Endothelial cell of hepatic sinusoid (primary cell): Measurements from ENCODE around the gene TMED10.

ENCODE experiments used
- in situ Hi-C: cut with HindIII; loops from 2 replicates; pipeline ENCODE4 v1.10.0; 2017; ENCODE audit warnings: low sequenced_read_pairs

The TMED10 gene

DNA sequence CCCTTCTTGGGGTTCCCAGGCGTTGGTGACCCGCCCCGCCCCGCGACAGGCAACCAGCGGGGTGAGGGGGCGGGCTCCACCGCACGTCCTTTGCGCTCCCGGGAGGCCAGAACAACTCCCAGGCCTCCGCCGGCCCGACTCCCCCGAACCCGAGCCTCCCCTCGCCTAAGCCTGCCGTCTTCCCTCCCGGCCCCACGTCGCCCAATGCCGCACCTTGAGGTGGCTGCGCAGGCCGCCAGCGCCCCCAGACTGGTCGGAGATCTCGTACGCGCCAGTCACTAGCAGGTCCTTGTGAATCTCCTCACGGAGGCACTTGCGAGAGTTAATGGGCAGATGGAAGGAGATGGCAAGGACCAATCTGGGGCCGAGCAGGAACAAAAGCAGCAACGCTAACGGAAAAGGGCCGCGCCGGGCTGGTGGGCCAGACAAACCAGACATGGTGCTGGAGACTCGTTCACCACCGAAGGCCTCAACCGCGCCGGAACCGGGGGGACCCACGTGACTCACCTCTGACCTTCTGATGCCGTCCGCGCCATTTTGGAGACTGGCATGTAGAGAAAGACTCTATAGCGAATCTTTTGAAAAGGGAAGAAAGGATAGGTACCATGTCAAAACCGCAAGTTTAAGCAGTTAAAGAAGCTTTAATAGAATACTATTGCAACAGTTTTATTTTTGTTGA, at the start of gene TMED10:
Gene TMED10 (minus strand): TSS at position 471 of the 679 bp plus-strand sequence. CDS start 33 bp downstream, at position 438.
- in situ Hi-C loops = no loop called here

DNA sequence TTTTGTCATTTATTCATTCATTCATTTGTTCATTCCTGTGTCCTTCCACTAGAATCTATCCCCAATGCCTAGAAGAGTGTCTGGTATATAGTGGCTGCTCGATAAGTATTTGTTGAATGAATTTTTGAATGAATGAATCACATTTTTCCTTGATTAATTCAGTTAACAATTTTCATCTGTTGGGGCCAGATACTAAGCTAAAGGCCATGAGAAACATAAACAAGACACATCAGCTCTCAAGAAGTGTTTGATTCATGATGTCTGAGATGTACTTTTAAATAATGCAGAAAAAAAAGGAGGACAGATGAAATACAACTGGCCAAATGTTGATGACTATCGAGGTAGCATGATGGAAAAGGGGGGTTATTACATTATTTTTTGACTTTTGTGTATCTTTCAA, 48.1 kb upstream of the TMED10 start:
- in situ Hi-C loops = loop anchor here (5.0 kb wide), 1 partner anchor 68 kb away; no protein-coding TSS in a partner anchor

DNA sequence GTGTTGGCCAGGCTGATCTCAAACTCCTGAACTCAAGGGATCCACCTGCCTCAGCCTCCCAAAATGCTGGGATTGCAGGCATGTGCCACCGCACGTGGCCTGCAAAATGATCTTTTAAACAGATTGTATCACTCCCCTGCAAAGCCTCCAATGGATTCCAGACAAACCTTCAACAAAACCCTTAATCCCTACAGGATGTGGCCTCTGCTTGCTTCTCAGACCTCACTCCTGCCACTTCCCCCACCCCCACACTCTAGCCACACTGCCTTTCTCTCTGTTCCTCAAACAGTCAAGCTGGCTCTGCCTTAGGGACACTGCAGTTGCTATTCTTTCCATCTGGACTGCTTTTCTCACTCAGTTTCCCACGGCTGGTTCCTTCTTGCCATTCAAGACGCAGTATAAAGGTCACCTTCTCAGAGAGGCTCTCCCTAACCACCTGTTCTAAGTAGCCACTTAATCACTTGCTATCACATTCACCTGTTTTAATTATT, 47.3 kb upstream of the TMED10 start:
- in situ Hi-C loops = loop anchor here (5.0 kb wide), 1 partner anchor 69 kb away; no protein-coding TSS in a partner anchor

DNA sequence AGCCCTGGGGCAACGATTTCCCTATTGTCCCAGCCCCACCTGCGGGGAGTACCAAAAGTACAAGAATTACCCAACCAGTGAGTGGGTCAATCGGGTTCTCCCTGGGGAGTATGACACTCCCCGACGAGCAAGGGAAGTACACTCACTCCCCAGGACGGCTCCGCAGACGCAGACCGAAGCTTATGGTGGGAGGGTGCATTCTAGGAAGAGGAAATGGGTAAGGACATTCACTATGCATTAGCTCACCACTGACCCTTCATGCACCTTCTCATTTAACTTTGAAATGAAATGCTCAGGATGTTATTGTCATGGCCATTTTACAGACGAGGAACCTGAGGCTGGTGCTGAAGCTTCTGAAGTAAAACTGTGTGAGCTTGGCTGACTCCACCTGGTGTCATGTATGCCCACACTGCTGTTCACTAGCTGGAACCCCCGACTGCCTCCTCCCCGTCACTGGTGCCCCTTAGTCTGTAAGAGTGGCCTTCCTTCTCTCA, 45.8 kb upstream of the TMED10 start:
- in situ Hi-C loops = loop anchor here (5.0 kb wide), 1 partner anchor 70 kb away; no protein-coding TSS in a partner anchor

DNA sequence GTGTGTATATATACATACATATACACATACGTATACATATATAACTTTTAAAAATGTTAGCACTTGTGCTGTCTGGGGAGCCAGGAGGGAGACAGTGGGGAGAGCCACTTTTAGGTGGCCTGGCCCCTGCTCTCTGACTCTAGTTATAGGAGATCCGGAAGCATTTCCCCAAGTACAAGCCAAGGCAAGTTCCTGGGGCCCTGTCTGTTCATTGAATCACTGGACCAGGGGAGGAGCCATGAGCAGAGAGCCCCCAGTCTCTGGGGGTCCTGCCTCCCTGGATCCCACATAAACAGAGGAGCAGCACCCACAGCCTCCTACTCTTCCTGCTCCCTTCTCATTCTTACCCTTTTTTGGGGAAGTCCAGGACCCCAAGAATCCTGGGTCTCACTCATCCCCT, 45.4 kb upstream of the TMED10 start:
- in situ Hi-C loops = loop anchor here (5.0 kb wide), 1 partner anchor 71 kb away; no protein-coding TSS in a partner anchor

DNA sequence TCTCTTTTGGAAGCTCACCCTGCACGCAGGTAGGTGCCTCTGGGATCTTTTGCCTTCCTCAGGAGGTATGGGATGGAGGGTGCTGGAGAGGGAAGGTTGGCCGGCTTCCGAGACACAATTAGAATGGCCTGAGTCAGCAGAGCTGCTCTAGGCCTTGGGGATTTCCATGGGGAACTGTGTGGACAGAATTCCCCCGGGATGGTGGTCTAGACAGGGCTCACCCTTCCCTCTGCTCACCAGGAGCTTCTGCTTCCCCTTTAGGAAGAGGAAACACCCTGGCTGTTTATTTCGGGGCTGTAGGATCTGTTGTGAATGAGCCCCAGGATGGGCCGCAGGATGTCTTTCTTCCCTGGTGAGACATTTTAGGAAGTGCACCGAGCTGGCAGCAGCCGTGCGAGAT, 43.7 kb upstream of the TMED10 start:
- in situ Hi-C loops = loop anchor here (5.0 kb wide), 1 partner anchor 72 kb away; no protein-coding TSS in a partner anchor

DNA sequence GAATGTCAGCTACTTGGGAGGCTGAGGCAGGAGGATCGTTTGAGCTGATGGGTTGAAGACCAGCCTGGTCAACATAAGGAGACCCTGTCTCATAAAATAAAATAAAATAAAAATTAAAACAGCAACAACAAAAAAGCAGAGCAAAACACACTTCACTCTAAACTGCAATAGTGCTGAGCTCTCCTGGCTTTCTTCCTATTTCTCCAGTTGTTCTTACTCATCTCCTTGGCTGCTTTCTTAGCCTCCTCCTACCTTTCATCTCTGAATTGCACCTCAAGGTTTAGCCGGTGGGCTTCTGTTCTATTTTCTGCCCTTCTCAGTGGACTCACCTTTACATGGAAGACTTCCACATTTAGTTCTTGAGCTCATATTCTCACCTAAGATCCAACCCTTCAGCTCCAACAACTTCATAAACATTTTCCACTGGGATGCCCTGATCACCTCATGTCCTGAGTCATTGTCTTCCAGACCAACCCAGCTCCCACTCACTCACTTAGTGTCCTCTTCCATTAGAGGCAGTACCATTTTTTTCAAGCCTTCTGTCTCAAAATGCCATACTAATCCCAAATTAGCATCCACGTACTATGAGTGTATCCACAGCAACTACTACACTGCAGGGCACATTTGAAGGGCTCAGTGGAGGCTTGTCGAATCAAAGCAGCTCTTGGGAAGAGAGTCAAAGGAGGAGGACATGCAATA, 41.2 kb upstream of the TMED10 start:
- in situ Hi-C loops = no loop called here

DNA sequence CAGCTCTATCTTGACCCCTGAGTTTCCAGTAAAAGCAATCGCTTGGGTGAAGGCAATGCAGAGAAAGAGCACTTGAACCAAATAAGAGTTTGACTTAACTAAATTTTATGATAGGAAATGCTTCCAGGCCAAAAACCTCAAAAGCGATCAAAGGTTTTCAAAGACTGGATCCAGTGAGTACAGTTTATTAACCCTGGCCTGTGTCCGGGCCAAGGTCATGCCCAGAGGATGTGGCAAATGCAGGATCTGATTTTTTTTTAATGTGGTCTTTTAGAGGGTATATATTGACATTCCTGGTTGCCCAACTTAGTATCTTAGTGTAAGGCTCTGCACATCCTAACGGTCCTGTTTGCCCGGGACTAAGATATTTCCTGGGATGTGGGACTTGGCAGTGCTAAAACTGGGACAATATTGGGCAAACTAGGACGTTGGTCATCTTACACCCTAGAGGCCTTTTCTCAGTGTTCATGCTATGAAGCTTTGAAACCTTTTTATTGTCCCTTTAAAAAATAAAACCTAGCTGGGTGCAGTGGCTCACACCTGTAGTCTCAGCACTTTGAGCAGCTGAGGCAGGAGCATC, 40.1 kb upstream of the TMED10 start:
- in situ Hi-C loops = no loop called here

DNA sequence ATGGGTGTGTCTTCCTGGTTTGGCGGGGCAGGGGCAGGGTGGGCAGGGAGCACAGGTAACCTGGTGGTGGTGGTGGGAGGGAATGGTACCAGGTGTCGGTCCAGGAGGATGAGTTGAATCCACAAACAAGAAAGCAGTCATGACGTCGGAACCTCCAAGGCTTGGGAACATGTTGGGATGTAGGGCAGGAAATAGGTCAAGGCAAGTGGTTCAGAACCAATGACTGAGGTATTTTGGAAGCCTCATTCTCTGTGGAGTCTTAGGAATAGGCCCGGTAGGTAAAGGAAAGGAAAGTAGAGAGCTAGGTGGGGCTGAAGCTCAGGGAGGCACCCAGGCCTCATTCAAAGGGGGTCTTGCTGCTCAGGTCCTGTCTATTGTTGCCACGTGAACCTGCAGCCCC, 39.1 kb upstream of the TMED10 start:
- in situ Hi-C loops = no loop called here

DNA sequence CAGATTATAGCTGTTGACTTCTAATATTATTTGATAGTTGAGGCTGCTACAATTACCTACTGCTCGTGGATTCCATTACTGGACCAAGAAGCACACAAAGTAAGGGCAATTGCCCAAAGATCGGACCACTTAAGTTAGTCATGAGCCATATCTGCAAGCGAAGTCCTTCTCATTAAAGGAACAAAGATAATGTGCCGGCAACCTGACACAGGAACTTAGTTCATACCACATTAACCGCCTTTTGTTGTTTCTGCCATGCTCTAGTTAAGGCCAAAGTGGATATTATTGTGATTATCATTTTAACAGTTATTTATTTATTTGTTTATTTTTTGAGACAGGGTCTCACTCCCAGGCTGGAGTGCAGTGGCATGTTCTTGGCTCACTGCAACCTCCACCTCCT, 38.1 kb upstream of the TMED10 start:
- in situ Hi-C loops = no loop called here

DNA sequence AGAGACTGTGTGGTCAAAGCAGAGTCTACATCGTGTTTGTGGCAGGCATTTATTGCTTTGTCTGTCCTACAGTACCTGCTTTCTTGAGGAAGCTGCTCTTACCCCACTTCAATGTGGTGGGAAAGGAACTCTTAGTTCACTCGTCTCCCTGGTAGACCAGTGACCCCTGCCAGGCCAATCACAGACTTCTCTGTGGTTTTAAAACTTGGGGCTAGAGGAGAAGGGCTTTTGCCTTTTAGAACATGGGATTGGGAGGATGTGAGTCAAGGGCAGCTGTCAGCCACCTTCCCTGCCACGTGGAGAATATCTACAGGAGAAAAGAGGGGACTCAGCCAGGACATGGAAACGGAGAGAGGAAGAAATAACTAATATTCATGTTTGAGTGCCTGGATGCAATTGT, 36.8 kb upstream of the TMED10 start:
- in situ Hi-C loops = no loop called here

DNA sequence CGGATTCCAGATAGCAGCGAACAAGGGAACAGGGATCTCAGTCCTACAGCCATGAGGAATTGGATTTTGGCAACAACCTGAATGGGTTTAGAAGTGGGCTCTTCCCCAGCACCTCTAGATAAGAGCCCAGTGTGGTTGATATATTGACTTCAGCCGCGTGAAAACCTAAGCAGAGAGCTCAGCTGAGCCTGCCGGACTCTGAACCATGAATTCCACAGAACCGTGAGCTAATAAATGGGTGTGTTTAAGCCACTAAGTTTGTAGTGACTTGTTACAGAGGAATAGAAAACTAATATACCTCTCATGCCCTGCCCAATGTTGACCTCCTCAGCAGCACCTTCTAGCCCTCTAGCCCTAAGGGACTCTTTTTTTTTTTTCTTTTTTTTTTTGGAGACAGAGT, 32.4 kb upstream of the TMED10 start:
- in situ Hi-C loops = no loop called here

DNA sequence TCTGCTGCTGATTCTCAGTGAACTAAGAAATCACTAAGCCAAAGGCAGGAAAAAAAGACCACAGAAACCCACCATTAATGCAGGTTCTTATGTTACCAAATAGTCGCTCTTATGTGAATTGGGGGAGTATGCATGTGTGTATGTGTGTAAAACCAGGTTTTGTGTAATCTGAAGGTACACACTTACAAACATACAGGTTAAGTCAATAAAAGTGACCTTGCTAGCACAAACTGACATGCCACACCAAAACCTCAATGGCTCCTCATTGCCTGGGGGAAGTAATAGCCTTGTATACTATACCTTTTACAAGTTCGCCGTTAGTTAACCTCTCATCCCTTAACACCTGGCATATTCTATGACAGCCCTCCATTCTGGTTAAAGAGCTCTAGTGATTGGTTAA, 29.8 kb upstream of the TMED10 start:
- in situ Hi-C loops = no loop called here

DNA sequence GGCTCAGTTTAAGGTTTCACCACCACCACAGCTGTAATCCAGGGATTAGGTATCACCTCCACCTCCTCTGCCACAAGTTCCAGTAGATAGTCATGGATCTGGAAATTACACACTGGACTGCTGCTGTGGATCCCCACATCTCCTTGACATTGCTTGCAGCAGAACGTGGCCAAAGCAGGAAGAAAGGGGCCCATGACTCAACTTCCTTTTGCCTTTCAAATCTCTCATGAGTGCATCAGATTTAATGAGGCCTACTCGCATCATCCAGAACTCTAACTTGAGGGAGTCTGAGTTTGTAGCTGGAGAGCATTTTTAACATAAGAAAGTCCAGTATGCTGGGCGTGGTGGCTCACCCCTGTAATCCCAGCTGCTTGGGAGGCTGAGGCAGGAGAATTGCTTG, 29.2 kb upstream of the TMED10 start:
- in situ Hi-C loops = no loop called here

DNA sequence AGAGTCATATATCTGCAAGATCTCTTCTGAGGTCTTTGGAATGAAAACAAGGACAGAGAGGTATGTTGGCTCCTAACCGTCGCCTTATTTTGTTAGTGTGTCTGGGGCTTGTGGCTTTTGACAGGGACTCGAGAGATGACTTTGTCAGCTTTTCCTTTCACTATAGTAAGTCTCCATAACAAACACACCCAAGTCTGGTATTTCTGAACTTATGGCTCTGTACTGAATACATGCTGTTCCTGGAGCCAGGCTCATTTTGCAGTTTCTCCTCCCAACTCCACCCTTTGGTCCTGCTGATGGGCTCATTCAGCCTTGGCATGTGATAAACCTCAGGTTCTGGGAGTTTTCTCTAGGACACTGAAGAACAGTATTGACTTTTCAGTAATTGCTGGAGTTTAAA, 27.7 kb upstream of the TMED10 start:
- in situ Hi-C loops = no loop called here

DNA sequence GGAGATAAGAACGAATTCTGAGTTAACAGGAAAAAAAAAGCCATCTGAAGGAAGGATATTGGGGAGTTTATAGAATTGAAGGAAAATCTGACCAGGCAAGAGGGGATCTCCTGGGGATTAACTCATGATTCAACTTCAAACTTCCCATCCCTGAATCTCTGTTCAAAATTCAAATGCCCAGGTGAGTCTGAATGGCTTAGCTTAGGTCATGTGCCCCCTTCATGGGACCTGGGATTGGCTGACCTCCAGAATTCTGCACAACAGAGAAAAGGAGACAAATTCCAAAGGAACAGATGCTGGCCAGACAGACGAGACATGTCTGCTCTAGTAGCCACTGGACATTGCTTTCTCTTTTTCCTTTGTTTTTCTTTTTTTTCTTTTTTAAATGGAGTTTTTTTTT, 26.2 kb upstream of the TMED10 start:
- in situ Hi-C loops = no loop called here

DNA sequence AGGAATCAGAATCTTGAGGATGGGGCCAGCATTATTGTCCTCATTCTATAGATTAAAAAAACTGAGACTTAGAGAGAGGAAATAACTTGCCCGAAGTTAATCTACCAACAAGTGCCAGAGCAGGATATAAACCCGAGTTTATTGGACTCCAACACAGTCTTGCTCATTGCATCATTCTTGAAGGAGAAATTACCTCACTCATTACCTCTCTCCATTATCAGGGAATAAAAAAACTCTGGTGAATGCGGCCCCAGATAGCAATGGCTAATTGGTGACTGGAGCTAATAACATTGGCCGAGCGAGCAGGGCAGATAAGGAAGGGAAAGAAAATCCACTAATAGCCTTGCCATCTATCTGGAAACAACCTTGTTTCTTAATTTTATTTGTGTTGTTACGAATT, 24.7 kb upstream of the TMED10 start:
- in situ Hi-C loops = no loop called here

DNA sequence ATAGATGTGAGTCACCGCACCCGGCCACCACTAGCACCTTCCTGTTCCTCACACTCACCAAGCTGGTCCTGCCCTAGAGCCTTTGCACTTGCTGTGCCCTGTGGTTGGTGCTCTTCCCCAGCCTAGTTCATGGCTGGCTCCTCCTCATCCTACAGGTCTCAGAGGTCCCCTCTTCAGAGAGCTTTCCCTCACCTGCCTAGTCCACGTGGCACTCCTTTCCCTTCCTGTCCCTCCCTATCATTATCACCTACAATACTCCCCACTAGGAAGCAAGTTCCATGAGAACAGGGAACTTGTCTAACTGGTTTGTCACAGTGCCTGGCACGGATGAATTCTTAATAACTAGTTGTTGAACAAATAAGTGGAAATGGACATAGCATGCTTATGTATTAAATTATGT, 24.0 kb upstream of the TMED10 start:
- in situ Hi-C loops = no loop called here

DNA sequence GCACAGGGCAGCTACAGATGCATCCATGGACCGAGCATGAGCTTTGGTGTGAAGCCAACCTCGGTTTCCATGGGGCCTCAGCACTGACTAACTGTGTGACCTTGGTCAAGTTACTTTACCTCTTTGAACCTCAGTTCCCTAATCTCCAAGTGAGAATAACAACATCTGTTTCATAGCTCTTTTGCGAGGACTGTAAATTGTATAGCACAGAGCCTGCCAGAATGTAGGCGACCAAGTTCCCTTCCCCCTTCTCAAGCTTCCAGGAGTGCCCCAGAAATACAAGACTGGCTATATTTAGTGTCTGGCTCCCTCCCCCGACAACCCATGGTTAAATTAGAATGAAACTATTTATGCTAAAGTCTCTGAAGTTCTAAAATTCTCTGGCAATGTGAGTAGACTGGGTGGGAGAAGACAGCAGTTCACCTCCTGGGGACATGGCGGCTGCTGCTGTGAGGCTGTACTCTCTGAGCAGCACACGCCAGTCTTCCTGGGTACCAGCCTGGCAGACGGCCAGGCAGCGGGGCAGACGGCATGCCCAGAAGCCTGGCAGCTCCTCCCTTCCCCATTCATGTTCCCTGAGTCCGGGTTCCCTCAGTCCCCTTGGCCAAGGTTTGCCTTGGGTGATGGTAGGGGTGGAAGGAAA, 22.0 kb upstream of the TMED10 start:
- in situ Hi-C loops = no loop called here

DNA sequence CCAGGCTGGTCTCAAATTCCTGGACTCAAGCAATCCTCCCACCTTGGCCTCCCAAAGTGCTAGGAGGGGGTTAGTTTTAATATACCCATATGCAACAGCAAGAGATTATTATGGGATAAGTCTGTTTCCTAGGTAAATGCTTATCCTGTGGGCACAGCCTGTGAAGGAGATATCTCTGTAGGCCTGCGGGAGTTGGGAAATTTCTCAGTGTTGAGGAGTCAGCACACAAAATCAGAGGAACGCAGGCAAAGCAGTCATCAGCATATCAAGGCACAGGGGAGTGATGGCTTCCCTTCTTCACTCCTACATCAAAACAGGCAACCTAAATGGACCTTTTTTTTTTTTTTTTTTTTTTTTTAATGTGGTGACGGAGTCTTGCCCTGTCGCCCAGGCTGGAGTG, 20.9 kb upstream of the TMED10 start:
- in situ Hi-C loops = no loop called here

DNA sequence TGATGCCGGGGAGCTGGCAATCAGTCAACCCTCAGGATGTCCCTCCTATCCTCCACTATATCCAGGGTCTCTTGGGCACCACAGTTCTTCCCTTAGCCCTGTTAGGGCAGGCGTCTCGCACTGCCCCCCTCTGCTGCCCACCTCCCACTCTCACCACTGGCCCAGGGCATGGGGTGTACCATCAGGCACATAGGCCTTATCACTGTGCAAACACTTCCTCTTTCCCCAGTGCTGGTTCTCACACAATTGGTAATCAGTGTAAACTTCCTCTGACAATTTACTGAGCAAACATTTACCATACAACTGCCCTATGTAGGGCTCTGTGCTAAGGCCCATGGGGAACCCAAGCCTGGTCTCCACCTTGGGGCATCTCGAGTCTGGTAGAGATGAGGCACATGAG, 20.1 kb upstream of the TMED10 start:
- in situ Hi-C loops = no loop called here
